Smooth muscle cell (in vitro differentiated cells): ENCODE measurements around the gene GRAMD1A. TPM values are rescaled to one million over a fixed set of nuclear protein-coding genes. Genes with fewer than 3 reads are reported as not detected.
"Not testable (repeated sequence)": the region's sequence is repeated elsewhere in the genome, so short reads cannot be mapped to it uniquely, and the experiment has no call there.

Source experiments
- DNase-seq: peaks from one replicate; lab custom pipeline; 2025; ENCODE audit not compliant: unreplicated experiment; lab: John Stamatoyannopoulos, UW
- H2AFZ ChIP-seq: fragments of 200-600 bp; sonication (generic); 2 replicates; pipeline ENCODE4 v1.6.0; 2016; ENCODE audit warnings: antibody characterized with exemption, low read depth, mild to moderate bottlenecking
- H3F3A ChIP-seq: fragments of 200-600 bp; sonication (generic); 2 replicates; pipeline ENCODE4 v1.6.0; 2017; ENCODE audit warnings: antibody characterized with exemption, low read depth
- H3K27ac ChIP-seq: fragments of 200-600 bp; sonication (generic); 2 replicates; pipeline ENCODE4 v1.5.1; 2016; ENCODE audit warnings: low read depth, mild to moderate bottlenecking
- H3K27me3 ChIP-seq: fragments of 200-600 bp; sonication (generic); 2 replicates; pipeline ENCODE4 v1.6.1; 2016; ENCODE audit warnings: low read depth, mild to moderate bottlenecking
- H3K36me3 ChIP-seq: fragments of 200-600 bp; sonication (generic); 2 replicates; pipeline ENCODE4 v1.5.1; 2016; ENCODE audit warnings: low read depth
- H3K4me1 ChIP-seq: fragments of 200-600 bp; sonication (generic); 2 replicates; pipeline ENCODE4 v1.5.1; 2016; ENCODE audit warnings: low read depth
- H3K4me2 ChIP-seq: fragments of 200-600 bp; sonication (generic); 2 replicates; pipeline ENCODE4 v1.6.0; 2016; ENCODE audit warnings: mild to moderate bottlenecking
- H3K4me3 ChIP-seq: fragments of 200-600 bp; sonication (generic); 2 replicates; pipeline ENCODE4 v1.5.1; 2016; ENCODE audit warnings: mild to moderate bottlenecking
- H3K79me2 ChIP-seq: fragments of 200-600 bp; sonication (generic); 2 replicates; pipeline ENCODE4 v1.6.0; 2016; ENCODE audit warnings: low read depth, mild to moderate bottlenecking
- H3K9ac ChIP-seq: fragments of 200-600 bp; sonication (generic); 2 replicates; pipeline ENCODE4 v1.6.0; 2016; ENCODE audit warnings: low read depth
- H3K9me3 ChIP-seq: fragments of 200-600 bp; sonication (generic); replicated peaks from 2 replicates; pipeline ENCODE4 v1.5.1; 2016; ENCODE audit warnings: low read depth
- H4K20me1 ChIP-seq: fragments of 200-600 bp; sonication (generic); 2 replicates; pipeline ENCODE4 v1.6.0; 2016; ENCODE audit warnings: low read depth
- CTCF ChIP-seq: fragments of 200-600 bp; sonication (generic); IDR thresholded peaks from 2 replicates; pipeline ENCODE4 v1.5.1; 2017; ENCODE audit warnings: borderline replicate concordance, mild to moderate bottlenecking, antibody characterized with exemption; ENCODE audit not compliant: insufficient read depth, poor library complexity, severe bottlenecking
- WGBS: methylation state at CpG from one replicate; pipeline ENCODE4 v1.1.7; 2016; ENCODE audit warnings: low lambda C conversion rate; 5-methylcytosine and 5-hydroxymethylcytosine counted together
- polyA plus RNA-seq: library from polyadenylated mRNA; unstranded; fragments of >200 nt; fragmentation: Nextera tagmentation; extraction: Ambion mirVana; gene quantifications from 2 replicates; pipeline ENCODE4 v1.2.1, GENCODE V29; 2016
- total RNA-seq: library from RNA; depleted of rRNA; stranded (reverse); fragments of >200 nt; gene quantifications from 2 replicates; pipeline ENCODE4 v1.2.3, GENCODE V29; 2014

The GRAMD1A gene
- total and polyA plus RNA-seq, 2 experiments from 2014 or later = 27.6 to 59.6 TPM

- no peak overlapping the region for H3K9ac ChIP-seq
- H3K4me1 ChIP-seq = no peaks in the 10 kb centered on the region
- H3K79me2 ChIP-seq = no peaks in the 10 kb centered on the region
- H3K27me3 ChIP-seq = no peaks in the 10 kb centered on the region
- no peak overlapping the region for H3K27ac ChIP-seq
- no peaks in the 10 kb centered on the region for H4K20me1 ChIP-seq
- DNase-seq = no peak
- no peak overlapping the region for H2AFZ ChIP-seq
- no peak for TF ChIP-seq CTCF
- H3K9me3 ChIP-seq = no peaks in the 10 kb centered on the region
- 89% methylated on average over 17 of the region's 17 CpGs for WGBS
- no peak overlapping the region for H3K4me3 ChIP-seq
- no peak overlapping the region for H3K4me2 ChIP-seq
- H3K36me3 ChIP-seq = no peaks in the 10 kb centered on the region
- no peaks in the 10 kb centered on the region for H3F3A ChIP-seq
Observed at GRCh38 chr19:34994643-34995541, 5.2 kb upstream of the GRAMD1A start.

GRCh38 chr19:34995551-34995950 is 4.6 kb upstream of the GRAMD1A start:
- Histone ChIP-seq H3K4me3 (no peak overlapping the region), H3F3A (no peaks in the 10 kb centered on the region), H4K20me1 (no peaks in the 10 kb centered on the region), H2AFZ (no peak overlapping the region), H3K79me2 (peaks cover 3% of the 10 kb centered on the region), H3K4me1 (no peaks in the 10 kb centered on the region), H3K27ac (no peak overlapping the region), H3K9ac (no peak overlapping the region), H3K27me3 (no peaks in the 10 kb centered on the region), H3K36me3 (no peaks in the 10 kb centered on the region), H3K4me2 (no peak overlapping the region), H3K9me3 (no peaks in the 10 kb centered on the region)
- DNase-seq = no peak
- 90% methylated on average over 8 of the region's 8 CpGs for WGBS
- TF ChIP-seq CTCF = no peak

GRCh38 chr19:34997071-34997617 is 3.0 kb upstream of the GRAMD1A start:
- H3K9me3 ChIP-seq = no peaks in the 10 kb centered on the region

GRCh38 chr19:34998224-34998623 is 1.9 kb upstream of the GRAMD1A start:
- not testable (repeated sequence) for H3K27me3 ChIP-seq, H3K4me2 ChIP-seq, H3K36me3 ChIP-seq, H3K27ac ChIP-seq, H3K4me3 ChIP-seq, H3K9ac ChIP-seq, DNase-seq, H3K9me3 ChIP-seq, H2AFZ ChIP-seq, H3F3A ChIP-seq
- peaks cover 23% of the 10 kb centered on the region for H3K79me2 ChIP-seq
- H3K4me1 ChIP-seq = peaks cover 13% of the 10 kb centered on the region
- H4K20me1 ChIP-seq = peaks cover 25% of the 10 kb centered on the region
- WGBS = 94% methylated on average over 7 of the region's 7 CpGs

More at GRCh38 chr19:34997071-34997617, 3.0 kb upstream of the GRAMD1A start:
- no peak overlapping the region for H3K4me2 ChIP-seq
- H3K27ac ChIP-seq = no peak overlapping the region
- no peaks in the 10 kb centered on the region for H3K27me3 ChIP-seq
- TF ChIP-seq CTCF = no peak
- DNase-seq = no peak
- WGBS = 82% methylated on average over 8 of the region's 8 CpGs
- peaks cover 14% of the 10 kb centered on the region for H4K20me1 ChIP-seq
- H3K4me1 ChIP-seq = peaks cover 13% of the 10 kb centered on the region
- no peaks in the 10 kb centered on the region for H3K36me3 ChIP-seq
- no peak overlapping the region for H3K4me3 ChIP-seq
- H3F3A ChIP-seq = no peaks in the 10 kb centered on the region
- H2AFZ ChIP-seq = no peak overlapping the region
- peaks cover 18% of the 10 kb centered on the region for H3K79me2 ChIP-seq
- H3K9ac ChIP-seq = no peak overlapping the region
